NCI-H2029 treated with DMSO at 0.1 percent for 48 hours (cell line): ENCODE results near the gene NTNG2.

Experiments used
- DNase-seq: peaks from one replicate; lab custom pipeline; 2025; lab: John Stamatoyannopoulos, UW

Gene NTNG2

GRCh38 chr9:132204883-132205282, 43.0 kb downstream of the NTNG2 start:
- no peak for DNase-seq

GRCh38 chr9:132207215-132207614, 45.4 kb downstream of the NTNG2 start:
- DNase-seq, result no peak

GRCh38 chr9:132207839-132208615, 46.2 kb downstream of the NTNG2 start:
- DNase-seq, result no peak

GRCh38 chr9:132209228-132209627, 47.4 kb downstream of the NTNG2 start:
- no peak for DNase-seq

- DNase-seq, result no peak
Observed at GRCh38 chr9:132210472-132211145, 48.8 kb downstream of the NTNG2 start.

GRCh38 chr9:132211570-132211969, 49.7 kb downstream of the NTNG2 start:
- DNase-seq, result no peak

- DNase-seq, result peak; percentile 53
Observed at GRCh38 chr9:132214027-132214622, 52.3 kb downstream of the NTNG2 start.

- no peak for DNase-seq
Observed at GRCh38 chr9:132216861-132217619, 55.2 kb downstream of the NTNG2 start.

GRCh38 chr9:132218208-132218607, 56.4 kb downstream of the NTNG2 start:
- no peak for DNase-seq

- DNase-seq, result no peak
Observed at GRCh38 chr9:132221941-132222340, 60.1 kb downstream of the NTNG2 start.

- no peak for DNase-seq
Observed at GRCh38 chr9:132224645-132225044, 62.8 kb downstream of the NTNG2 start.

GRCh38 chr9:132226571-132227430, 64.9 kb downstream of the NTNG2 start:
- no peak for DNase-seq

GRCh38 chr9:132228062-132228461, 66.2 kb downstream of the NTNG2 start:
- DNase-seq, result no peak

GRCh38 chr9:132230605-132231004, 68.7 kb downstream of the NTNG2 start:
- no peak for DNase-seq

- DNase-seq, result no peak
Observed at GRCh38 chr9:132231019-132231701, 69.3 kb downstream of the NTNG2 start.

- DNase-seq, result no peak
Observed at GRCh38 chr9:132232522-132232921, 70.7 kb downstream of the NTNG2 start.

GRCh38 chr9:132233138-132233537, 71.3 kb downstream of the NTNG2 start:
- DNase-seq, result no peak

GRCh38 chr9:132234535-132234934, 72.7 kb downstream of the NTNG2 start:
- no peak for DNase-seq

- DNase-seq, result no peak
Observed at GRCh38 chr9:132235125-132235524, 73.3 kb downstream of the NTNG2 start.

- peak; percentile 68 for DNase-seq
Observed at GRCh38 chr9:132235894-132236661, 74.2 kb downstream of the NTNG2 start.
